K562 (cell line): ENCODE measurements around the gene FGF5.

Experiments used
- CTCF ChIP-seq, 3 experiments: IDR thresholded peaks in 2 of 3; conservative IDR thresholded peaks in 1 of 3; 2 replicates each; pipeline ENCODE4 v1.5.1; 2011 to 2012; ENCODE audit warnings: low read length in 3 of 3, mild to moderate bottlenecking in 3 of 3, control low read depth in 2 of 3, improper control_type of control experiment in 1 of 3, inconsistent platforms in 1 of 3, low read depth in 1 of 3, mixed read lengths in 1 of 3, moderate library complexity in 1 of 3; ENCODE audit not compliant: insufficient read depth in 2 of 3
- L3MBTL2 ChIP-seq: fragments of 450-650 bp; IDR thresholded peaks from 2 replicates; pipeline ENCODE4 v1.6.1; 2016; ENCODE audit warnings: mild to moderate bottlenecking, moderate library complexity
- RCOR1 ChIP-seq, 2 experiments: IDR thresholded peaks; 2 replicates each; pipeline ENCODE4 v1.6.1; 2012; ENCODE audit warnings: low read depth in 2 of 2, low read length in 2 of 2, borderline replicate concordance in 1 of 2, improper control_type of control experiment in 1 of 2
- SMAD1 ChIP-seq: fragments of 150-350 bp; IDR thresholded peaks from 2 replicates; pipeline ENCODE4 v1.6.1; 2014; ENCODE audit warnings: low read length, low read depth; ENCODE audit not compliant: partially characterized antibody
- SP1 ChIP-seq: sonication (generic); formaldehyde crosslinking; IDR thresholded peaks from 2 replicates; pipeline ENCODE4 v1.8.1; 2022; ENCODE audit warnings: mild to moderate bottlenecking, missing genetic modification reagents
- USF2 ChIP-seq: sonication (generic); formaldehyde crosslinking; IDR thresholded peaks from 2 replicates; pipeline ENCODE4 v1.5.0; 2020; ENCODE audit warnings: missing genetic modification reagents
- ZEB2 ChIP-seq: fragments of 450-650 bp; IDR thresholded peaks from 2 replicates; pipeline ENCODE4 v1.6.1; 2016
- TF ChIP-seq, protein P1 (sequence below), 2 experiments: fragments of 450-650 bp in 1 of 2; sonication (generic) in 1 of 2; formaldehyde crosslinking in 1 of 2; IDR thresholded peaks in 1 of 2; conservative IDR thresholded peaks in 1 of 2; 2 replicates each; pipeline versions ENCODE4 v1.6.1 to v1.8.1; 2016 to 2023; ENCODE audit warnings: mild to moderate bottlenecking in 2 of 2, moderate library complexity in 2 of 2, inconsistent platforms in 1 of 2, missing genetic modification reagents in 1 of 2

DNA sequence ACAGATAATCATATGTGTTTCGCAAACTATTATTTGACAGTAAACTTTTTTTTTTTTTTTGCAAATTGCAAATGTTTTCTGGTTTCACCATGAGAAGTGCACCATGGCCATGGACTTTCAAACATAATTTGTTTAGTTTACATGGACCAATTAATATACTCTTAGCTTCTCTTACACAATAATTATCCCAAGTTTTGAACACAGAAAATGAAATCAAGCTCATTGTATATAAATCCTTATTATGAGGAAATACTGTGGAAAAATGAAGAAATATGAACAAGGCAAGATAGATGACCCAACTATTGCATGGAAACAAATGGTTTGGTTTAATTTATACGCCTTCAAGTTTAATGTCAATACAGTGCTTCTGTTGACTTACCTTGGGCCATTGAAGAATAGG is 3.9 kb downstream of the FGF5 start:
- TF ChIP-seq, protein P1, sequence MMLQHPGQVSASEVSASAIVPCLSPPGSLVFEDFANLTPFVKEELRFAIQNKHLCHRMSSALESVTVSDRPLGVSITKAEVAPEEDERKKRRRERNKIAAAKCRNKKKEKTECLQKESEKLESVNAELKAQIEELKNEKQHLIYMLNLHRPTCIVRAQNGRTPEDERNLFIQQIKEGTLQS (IDR thresholded peaks at IDR 0.05) = no peak
- TF ChIP-seq, protein P1 (CRISPR knock-in tag; conservative IDR thresholded peaks at IDR 0.05) = no peak
- no peak for TF ChIP-seq CTCF (IDR thresholded peaks at IDR 0.05 in 2 of 3, conservative IDR thresholded peaks at IDR 0.05 in 1 of 3; ENCODE audit: insufficient read depth in 2 of 3, low read depth in 1 of 3, low read length in 3 of 3)
- no peak for TF ChIP-seq ZEB2
- TF ChIP-seq USF2 (CRISPR knock-in tag) = no peak
- no peak for TF ChIP-seq SP1 (CRISPR knock-in tag)
- no peak for TF ChIP-seq L3MBTL2
- TF ChIP-seq SMAD1 = no peak
- TF ChIP-seq RCOR1 (IDR thresholded peaks at IDR 0.05; ENCODE audit: borderline replicate concordance in 1 of 2, low read depth in 2 of 2, low read length in 2 of 2) = no peak
